Smooth muscle cell (in vitro differentiated cells): ENCODE data around the gene EPB41L5. TPM values are rescaled to one million over a fixed set of nuclear protein-coding genes. Genes with fewer than 3 reads are reported as not detected.

ENCODE experiments used
- DNase-seq: peaks from one replicate; lab custom pipeline; 2025; ENCODE audit not compliant: unreplicated experiment; lab: John Stamatoyannopoulos, UW
- H2AFZ ChIP-seq: fragments of 200-600 bp; sonication (generic); 2 replicates; pipeline ENCODE4 v1.6.0; 2016; ENCODE audit warnings: antibody characterized with exemption, low read depth, mild to moderate bottlenecking
- H3F3A ChIP-seq: fragments of 200-600 bp; sonication (generic); 2 replicates; pipeline ENCODE4 v1.6.0; 2017; ENCODE audit warnings: antibody characterized with exemption, low read depth
- H3K27ac ChIP-seq: fragments of 200-600 bp; sonication (generic); 2 replicates; pipeline ENCODE4 v1.5.1; 2016; ENCODE audit warnings: low read depth, mild to moderate bottlenecking
- H3K27me3 ChIP-seq: fragments of 200-600 bp; sonication (generic); 2 replicates; pipeline ENCODE4 v1.6.1; 2016; ENCODE audit warnings: low read depth, mild to moderate bottlenecking
- H3K36me3 ChIP-seq: fragments of 200-600 bp; sonication (generic); 2 replicates; pipeline ENCODE4 v1.5.1; 2016; ENCODE audit warnings: low read depth
- H3K4me1 ChIP-seq: fragments of 200-600 bp; sonication (generic); 2 replicates; pipeline ENCODE4 v1.5.1; 2016; ENCODE audit warnings: low read depth
- H3K4me2 ChIP-seq: fragments of 200-600 bp; sonication (generic); 2 replicates; pipeline ENCODE4 v1.6.0; 2016; ENCODE audit warnings: mild to moderate bottlenecking
- H3K4me3 ChIP-seq: fragments of 200-600 bp; sonication (generic); 2 replicates; pipeline ENCODE4 v1.5.1; 2016; ENCODE audit warnings: mild to moderate bottlenecking
- H3K79me2 ChIP-seq: fragments of 200-600 bp; sonication (generic); 2 replicates; pipeline ENCODE4 v1.6.0; 2016; ENCODE audit warnings: low read depth, mild to moderate bottlenecking
- H3K9ac ChIP-seq: fragments of 200-600 bp; sonication (generic); 2 replicates; pipeline ENCODE4 v1.6.0; 2016; ENCODE audit warnings: low read depth
- H3K9me3 ChIP-seq: fragments of 200-600 bp; sonication (generic); replicated peaks from 2 replicates; pipeline ENCODE4 v1.5.1; 2016; ENCODE audit warnings: low read depth
- H4K20me1 ChIP-seq: fragments of 200-600 bp; sonication (generic); 2 replicates; pipeline ENCODE4 v1.6.0; 2016; ENCODE audit warnings: low read depth
- WGBS: methylation state at CpG from one replicate; pipeline ENCODE4 v1.1.7; 2016; ENCODE audit warnings: low lambda C conversion rate; 5-methylcytosine and 5-hydroxymethylcytosine counted together
- polyA plus RNA-seq: library from polyadenylated mRNA; unstranded; fragments of >200 nt; fragmentation: Nextera tagmentation; extraction: Ambion mirVana; gene quantifications from 2 replicates; pipeline ENCODE4 v1.2.1, GENCODE V29; 2016
- total RNA-seq: library from RNA; depleted of rRNA; stranded (reverse); fragments of >200 nt; gene quantifications from 2 replicates; pipeline ENCODE4 v1.2.3, GENCODE V29; 2014
- TF ChIP-seq, protein P1 (sequence below): fragments of 200-600 bp; sonication (generic); IDR thresholded peaks from 2 replicates; pipeline ENCODE4 v1.5.1; 2017; ENCODE audit warnings: borderline replicate concordance, mild to moderate bottlenecking, antibody characterized with exemption; ENCODE audit not compliant: insufficient read depth, poor library complexity, severe bottlenecking

EPB41L5 gene
- total and polyA plus RNA-seq, 2 experiments from 2014 or later = 4.6 to 17.2 TPM

- peaks cover 10% of the 10 kb centered on the region for H3K79me2 ChIP-seq
- H2AFZ ChIP-seq = no peak overlapping the region
- 89% methylated on average over 3 of the region's 3 CpGs for WGBS
- no peak for DNase-seq
- no peaks in the 10 kb centered on the region for H3K9me3 ChIP-seq
- H3K36me3 ChIP-seq = no peaks in the 10 kb centered on the region
- TF ChIP-seq, protein P1, sequence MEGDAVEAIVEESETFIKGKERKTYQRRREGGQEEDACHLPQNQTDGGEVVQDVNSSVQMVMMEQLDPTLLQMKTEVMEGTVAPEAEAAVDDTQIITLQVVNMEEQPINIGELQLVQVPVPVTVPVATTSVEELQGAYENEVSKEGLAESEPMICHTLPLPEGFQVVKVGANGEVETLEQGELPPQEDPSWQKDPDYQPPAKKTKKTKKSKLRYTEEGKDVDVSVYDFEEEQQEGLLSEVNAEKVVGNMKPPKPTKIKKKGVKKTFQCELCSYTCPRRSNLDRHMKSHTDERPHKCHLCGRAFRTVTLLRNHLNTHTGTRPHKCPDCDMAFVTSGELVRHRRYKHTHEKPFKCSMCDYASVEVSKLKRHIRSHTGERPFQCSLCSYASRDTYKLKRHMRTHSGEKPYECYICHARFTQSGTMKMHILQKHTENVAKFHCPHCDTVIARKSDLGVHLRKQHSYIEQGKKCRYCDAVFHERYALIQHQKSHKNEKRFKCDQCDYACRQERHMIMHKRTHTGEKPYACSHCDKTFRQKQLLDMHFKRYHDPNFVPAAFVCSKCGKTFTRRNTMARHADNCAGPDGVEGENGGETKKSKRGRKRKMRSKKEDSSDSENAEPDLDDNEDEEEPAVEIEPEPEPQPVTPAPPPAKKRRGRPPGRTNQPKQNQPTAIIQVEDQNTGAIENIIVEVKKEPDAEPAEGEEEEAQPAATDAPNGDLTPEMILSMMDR = no peak
- no peaks in the 10 kb centered on the region for H3K4me1 ChIP-seq
- no peak overlapping the region for H3K4me3 ChIP-seq
- no peak overlapping the region for H3K4me2 ChIP-seq
- no peak overlapping the region for H3K9ac ChIP-seq
- H4K20me1 ChIP-seq = peaks cover 17% of the 10 kb centered on the region
- no peaks in the 10 kb centered on the region for H3F3A ChIP-seq
- H3K27ac ChIP-seq = no peak overlapping the region
- H3K27me3 ChIP-seq = no peaks in the 10 kb centered on the region
Observed at GRCh38 chr2:120032297-120032696, 19.4 kb downstream of the EPB41L5 start.

DNA sequence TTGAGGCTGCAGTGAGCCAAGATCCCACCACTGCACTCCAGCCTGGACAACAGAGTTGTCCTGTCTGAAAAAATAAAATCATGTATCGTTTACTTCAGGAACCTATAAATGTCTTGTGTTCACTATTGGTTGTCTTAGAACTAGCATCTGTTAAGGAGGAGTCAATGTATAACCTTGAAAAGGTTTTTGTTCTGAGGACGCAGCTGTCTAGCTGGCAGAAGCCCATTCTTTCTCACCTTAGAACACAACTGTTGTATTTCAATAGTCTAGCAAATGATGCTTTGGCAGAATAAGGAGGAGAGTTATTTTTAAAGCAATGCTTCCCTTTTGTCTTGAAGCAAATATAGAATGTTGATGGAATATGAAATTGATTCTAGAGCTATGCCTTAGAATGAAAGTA lies 21.1 kb downstream of the EPB41L5 start:
- Histone ChIP-seq H3K4me1 (no peaks in the 10 kb centered on the region), H3K27ac (no peak overlapping the region), H3K9me3 (no peaks in the 10 kb centered on the region), H4K20me1 (peaks cover 17% of the 10 kb centered on the region), H3K9ac (no peak overlapping the region), H3F3A (no peaks in the 10 kb centered on the region), H3K36me3 (no peaks in the 10 kb centered on the region), H3K4me3 (no peak overlapping the region), H3K79me2 (peaks cover 17% of the 10 kb centered on the region), H3K4me2 (no peak overlapping the region), H2AFZ (no peak overlapping the region), H3K27me3 (no peaks in the 10 kb centered on the region)
- TF ChIP-seq, protein P1 = no peak
- 92% methylated on average over 2 of the region's 2 CpGs for WGBS
- DNase-seq = no peak

GRCh38 chr2:120034621-120035020 lies 21.7 kb downstream of the EPB41L5 start:
- no peaks in the 10 kb centered on the region for H3K9me3 ChIP-seq
- WGBS = 90% methylated on average over 4 of the region's 4 CpGs
- no peaks in the 10 kb centered on the region for H3K4me1 ChIP-seq
- TF ChIP-seq, protein P1 = no peak
- no peak overlapping the region for H2AFZ ChIP-seq
- peaks cover 17% of the 10 kb centered on the region for H3K79me2 ChIP-seq
- DNase-seq = no peak
- no peaks in the 10 kb centered on the region for H3K27me3 ChIP-seq
- no peak overlapping the region for H3K9ac ChIP-seq
- H3K27ac ChIP-seq = no peak overlapping the region
- no peak overlapping the region for H3K4me2 ChIP-seq
- no peaks in the 10 kb centered on the region for H3K36me3 ChIP-seq
- H3K4me3 ChIP-seq = no peak overlapping the region
- no peaks in the 10 kb centered on the region for H3F3A ChIP-seq
- H4K20me1 ChIP-seq = peaks cover 12% of the 10 kb centered on the region

- 97% methylated on average over 1 of the region's 1 CpG for WGBS
- DNase-seq = no peak
- no peaks in the 10 kb centered on the region for H3K27me3 ChIP-seq
- H3K4me1 ChIP-seq = no peaks in the 10 kb centered on the region
- H3K36me3 ChIP-seq = no peaks in the 10 kb centered on the region
- no peaks in the 10 kb centered on the region for H3F3A ChIP-seq
- no peak overlapping the region for H3K4me3 ChIP-seq
- peaks cover 9% of the 10 kb centered on the region for H4K20me1 ChIP-seq
- TF ChIP-seq, protein P1 = no peak
- peaks cover 20% of the 10 kb centered on the region for H3K79me2 ChIP-seq
- H3K9me3 ChIP-seq = no peaks in the 10 kb centered on the region
- no peak overlapping the region for H3K27ac ChIP-seq
- no peak overlapping the region for H2AFZ ChIP-seq
- no peak overlapping the region for H3K9ac ChIP-seq
- H3K4me2 ChIP-seq = no peak overlapping the region
Observed at GRCh38 chr2:120036145-120036544, 23.3 kb downstream of the EPB41L5 start.
